ENCODE measurements around the gene PLA2G4B.

GRCh38 chr15:41790169-41790568 is 48.5 kb upstream of the PLA2G4B start:
- TF ChIP-seq CTCF (optimal IDR thresholded peaks at IDR 0.05 in 1 of 3, IDR thresholded peaks at IDR 0.05 in 1 of 3, conservative IDR thresholded peaks at IDR 0.05 in 1 of 3; ENCODE audit: extremely low read depth in 1 of 3, insufficient read depth in 2 of 3, low read length in 3 of 3) = no peak
- TF ChIP-seq EZH2 (IDR thresholded peaks at IDR 0.05; ENCODE audit: low read length) = no peak

Data from keratinocyte (primary cell).